Metanephros (tissue), 1 donor: ENCODE data around the gene POLR2C. TPM values are rescaled to one million over a fixed set of nuclear protein-coding genes. Genes with fewer than 3 reads are reported as not detected.

Source experiments
- total RNA-seq: library from RNA; depleted of rRNA; stranded (reverse); fragments of >200 nt; gene quantifications from one replicate; pipeline ENCODE4 v1.2.3, GENCODE V29; 2014

The POLR2C gene
- 91.0 TPM for total RNA-seq

GRCh38 chr16:57462209-57462977 is at the start of gene POLR2C:
TSS of gene POLR2C (plus strand) at chr16:57462679. CDS start at chr16:57462725, 46 bp downstream.

DNA sequence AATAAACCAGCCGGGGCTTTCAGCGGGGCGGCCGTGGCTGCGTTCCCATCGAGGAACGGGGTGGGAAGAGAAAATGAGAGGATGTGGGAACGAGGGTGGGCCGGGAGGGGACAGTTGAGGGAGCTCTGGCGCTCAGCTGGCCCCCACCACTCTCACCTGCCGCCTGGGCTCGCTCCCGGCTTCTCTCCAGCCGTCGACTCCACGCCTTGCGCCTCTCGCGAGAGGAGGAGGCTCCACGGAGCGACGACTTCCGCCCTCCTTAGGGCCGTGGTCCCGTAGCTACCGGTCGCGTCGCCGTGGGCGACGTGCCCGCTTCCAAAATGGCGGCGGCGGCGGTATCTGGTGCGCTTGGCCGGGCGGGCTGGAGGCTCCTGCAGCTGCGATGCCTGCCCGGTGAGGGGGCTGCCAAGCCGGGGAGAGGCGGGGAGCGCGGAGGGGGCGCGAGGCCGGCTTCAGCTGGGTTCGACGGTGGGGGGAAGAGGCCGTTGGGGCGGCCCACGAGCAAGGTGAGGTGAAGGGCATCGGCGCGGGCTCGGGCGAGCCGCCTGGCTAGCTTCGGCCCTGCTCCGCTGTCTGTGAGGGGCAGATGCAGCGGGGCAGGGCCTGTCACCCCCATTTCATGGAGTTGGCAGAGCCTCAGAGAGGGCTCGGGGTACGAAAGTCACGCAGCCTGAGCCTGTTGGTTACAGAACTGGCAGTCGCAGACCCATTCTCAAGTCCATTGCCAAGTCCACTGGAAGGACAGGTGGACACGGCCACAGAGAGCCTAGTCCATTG is 15.1 kb upstream of the POLR2C start, which contains the start of the genes CIAPIN1 and COQ9:
CIAPIN1 (minus strand) TSS at position 200 of the 777 bp plus-strand sequence. CDS start 6,457 bp downstream, outside the sequence.
COQ9 (plus strand) TSS at position 294 of the 777 bp plus-strand sequence; CDS start at position 321, 27 bp downstream.

GRCh38 chr16:57485916-57486857 is 23.7 kb downstream of the POLR2C start, which contains the start of gene DOK4:
TSS of gene DOK4 (minus strand) at chr16:57486493. CDS start at chr16:57479507, 6,986 bp downstream.

Other genes starting within 250 kb of the POLR2C start
- gene ARL2BP, start 217.4 kb upstream of the POLR2C start, total RNA-seq, result 46.1 TPM
- 14.1 TPM for gene PLLP, start 178.0 kb upstream of the POLR2C start, total RNA-seq
- not detected for gene CCL22, start 103.9 kb upstream of the POLR2C start, total RNA-seq
- 30.6 TPM for gene CX3CL1, start 90.2 kb upstream of the POLR2C start, total RNA-seq
- gene CCL17, start 57.9 kb upstream of the POLR2C start, total RNA-seq, result 1.1 TPM
- gene CIAPIN1, start 15.3 kb upstream of the POLR2C start, total RNA-seq, result 47.7 TPM
- gene COQ9, start 15.2 kb upstream of the POLR2C start, total RNA-seq, result 77.0 TPM
- 25.6 TPM for gene DOK4, start 23.8 kb downstream of the POLR2C start, total RNA-seq
- gene CCDC102A, start 73.9 kb downstream of the POLR2C start, total RNA-seq, result 15.4 TPM
- gene ADGRG5, start 80.0 kb downstream of the POLR2C start, total RNA-seq, result 0.70 TPM
- 66.2 TPM for gene ADGRG1, start 166.0 kb downstream of the POLR2C start, total RNA-seq
- gene ADGRG3, start 205.6 kb downstream of the POLR2C start, total RNA-seq, result 5.0 TPM
- gene DRC7, start 232.1 kb downstream of the POLR2C start, total RNA-seq, result 1.8 TPM